HG03039 (cell line): ENCODE measurements around the gene ADGRL3.
"Not testable (repeated sequence)": the region's sequence is repeated elsewhere in the genome, so short reads cannot be mapped to it uniquely, and the experiment has no call there.

Experiments
- ATAC-seq: cut with Tn5 transposase; IDR thresholded peaks from one replicate; pipeline ENCODE4 v1.9.1; 2021; ENCODE audit warnings: mild to moderate bottlenecking, moderate library complexity; ENCODE audit not compliant: unreplicated experiment

The ADGRL3 gene

DNA sequence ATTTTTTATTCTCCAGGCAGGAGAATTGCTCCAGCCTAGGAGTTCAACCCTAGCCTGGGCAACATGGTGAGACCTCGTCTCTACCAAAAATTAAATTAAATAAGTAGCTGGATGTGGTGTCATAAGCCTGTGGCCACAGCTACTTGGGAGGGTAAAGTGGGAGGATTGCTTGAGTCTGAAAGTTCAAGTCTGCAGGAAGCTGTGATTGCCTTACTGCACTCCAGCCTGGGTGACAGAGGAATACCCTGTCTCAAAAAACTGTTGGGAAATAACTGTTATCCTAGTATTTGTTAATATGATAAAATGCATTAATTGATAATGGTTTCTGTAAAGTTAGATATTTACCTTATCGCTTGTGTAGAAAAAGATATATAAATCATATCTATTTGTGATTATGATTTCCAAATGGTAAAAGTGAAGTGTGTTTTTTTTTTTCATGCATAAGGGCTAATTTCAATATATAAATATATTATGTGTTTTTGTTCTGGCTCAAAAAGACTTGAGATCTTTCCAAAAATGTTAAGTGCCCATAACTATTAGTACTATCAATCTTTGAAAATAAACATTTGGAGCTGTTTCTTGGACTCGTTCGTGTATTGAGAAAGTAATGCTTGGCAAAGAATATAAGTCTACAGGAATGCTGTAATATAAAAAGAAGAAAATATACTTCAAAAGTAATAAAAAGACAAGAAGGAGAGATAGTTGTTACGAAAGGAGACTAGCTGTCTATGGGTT lies 396.6 kb downstream of the ADGRL3 start:
- no peak for ATAC-seq

DNA sequence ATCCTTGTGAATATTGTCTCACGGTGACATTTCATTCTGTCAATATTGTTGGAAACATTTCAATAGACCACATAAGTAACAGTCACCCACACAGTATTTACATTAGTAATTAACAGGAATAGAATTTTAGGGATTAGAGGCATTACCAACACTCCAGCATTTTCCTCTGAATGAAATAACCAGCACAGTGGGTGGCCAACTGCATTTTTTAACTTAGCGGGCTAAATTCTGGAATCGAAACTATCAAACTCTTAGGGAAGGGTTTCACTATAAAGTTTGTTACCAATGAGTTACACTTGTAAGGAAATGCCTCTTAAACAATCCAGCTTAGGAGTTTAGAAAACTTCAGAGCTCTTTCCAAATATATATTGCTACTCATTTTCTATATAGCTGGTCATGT lies 403.0 kb downstream of the ADGRL3 start:
- ATAC-seq = no peak

DNA sequence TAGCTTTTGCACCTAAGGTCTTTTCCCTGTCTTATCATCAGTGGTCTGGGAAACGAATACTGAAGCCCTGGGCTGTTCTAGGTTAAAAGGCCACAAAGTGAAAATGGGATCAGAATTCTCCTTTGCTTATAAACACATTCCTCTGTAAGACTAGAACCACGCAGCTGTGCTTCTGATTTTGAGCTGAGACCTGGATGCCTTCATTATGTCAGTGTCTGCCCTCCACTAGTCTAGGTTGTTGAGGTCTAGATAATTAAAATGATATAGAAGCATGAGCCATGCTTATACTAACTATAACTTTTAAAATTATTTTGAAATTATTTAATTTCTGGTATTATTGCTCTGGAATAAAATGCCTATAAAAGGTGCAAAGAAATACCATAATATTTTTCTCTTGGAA lies 403.9 kb downstream of the ADGRL3 start:
- ATAC-seq = no peak

DNA sequence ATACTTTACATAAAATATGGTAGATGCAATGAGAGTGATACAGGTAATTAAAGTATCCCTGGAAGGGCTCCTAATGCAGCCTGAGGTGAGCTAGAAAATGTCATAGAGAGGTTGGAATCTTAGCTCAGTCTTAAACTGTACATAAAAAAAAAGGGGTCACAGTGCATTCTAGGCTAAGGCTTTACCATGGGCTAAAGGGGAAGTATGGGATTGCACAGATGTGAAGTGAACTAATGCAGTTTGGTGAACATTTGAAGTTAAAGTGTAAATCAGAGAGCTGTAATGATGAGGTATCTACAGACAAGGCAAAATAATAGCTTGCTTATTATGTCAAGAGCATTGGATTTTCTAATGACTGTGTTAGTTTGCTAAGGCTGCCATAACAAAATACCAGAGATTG lies 405.9 kb downstream of the ADGRL3 start:
- no peak for ATAC-seq

DNA sequence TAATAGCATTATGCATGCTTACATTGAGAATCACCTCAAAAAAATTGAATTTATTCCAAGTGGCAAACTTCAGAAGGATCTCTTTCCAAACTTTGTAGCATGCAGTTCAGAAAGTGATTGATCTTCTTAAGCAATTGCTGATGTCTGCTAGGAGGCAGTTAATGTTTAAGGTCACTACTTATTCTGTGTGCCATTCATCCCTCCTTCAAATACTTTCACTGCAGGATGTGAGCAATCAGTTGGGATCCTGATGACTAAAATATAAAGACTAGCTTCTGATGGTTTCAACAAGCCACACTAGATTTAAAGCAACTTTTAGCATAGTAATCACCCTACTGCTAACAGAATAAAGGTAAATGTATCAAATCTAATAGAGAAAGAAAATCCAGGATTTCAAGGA lies 414.1 kb downstream of the ADGRL3 start:
- no peak for ATAC-seq

DNA sequence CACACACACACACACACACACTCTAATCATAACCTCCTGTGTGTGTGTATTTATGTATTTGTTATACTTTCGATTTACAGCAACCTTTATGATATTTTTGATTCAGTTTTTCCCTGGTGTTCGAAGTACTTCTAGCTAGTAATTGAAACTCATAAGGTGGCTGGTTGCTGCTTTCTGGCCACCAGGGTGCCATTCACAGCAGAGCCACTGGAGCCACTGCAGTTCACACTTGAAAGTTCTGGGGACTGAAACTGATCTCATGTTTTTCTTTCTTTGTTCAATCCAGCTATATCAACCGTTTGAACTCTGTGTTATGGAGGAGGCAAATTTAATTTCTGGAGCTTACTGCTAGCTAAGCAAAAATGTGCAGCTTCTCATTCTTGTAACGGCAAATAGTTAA lies 419.4 kb downstream of the ADGRL3 start:
- no peak for ATAC-seq

DNA sequence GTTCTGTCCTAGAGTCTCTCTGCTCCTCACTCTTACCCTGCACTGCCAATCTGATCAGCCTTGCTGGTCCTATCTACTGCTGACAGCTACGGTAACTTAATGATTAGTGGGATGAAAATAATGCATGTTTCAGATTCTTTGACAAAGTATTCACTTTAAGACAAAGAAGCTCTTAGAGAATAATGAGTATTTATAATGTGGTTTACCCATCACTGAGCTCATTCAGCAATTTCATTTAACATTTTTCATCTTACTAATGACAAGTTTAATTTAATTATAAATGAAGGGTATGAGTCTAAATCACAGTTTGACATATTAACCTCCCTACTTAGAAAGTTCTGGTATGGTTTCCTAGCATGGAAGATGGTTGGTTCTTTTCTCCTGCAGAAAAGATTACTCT lies 428.2 kb downstream of the ADGRL3 start:
- no peak for ATAC-seq

DNA sequence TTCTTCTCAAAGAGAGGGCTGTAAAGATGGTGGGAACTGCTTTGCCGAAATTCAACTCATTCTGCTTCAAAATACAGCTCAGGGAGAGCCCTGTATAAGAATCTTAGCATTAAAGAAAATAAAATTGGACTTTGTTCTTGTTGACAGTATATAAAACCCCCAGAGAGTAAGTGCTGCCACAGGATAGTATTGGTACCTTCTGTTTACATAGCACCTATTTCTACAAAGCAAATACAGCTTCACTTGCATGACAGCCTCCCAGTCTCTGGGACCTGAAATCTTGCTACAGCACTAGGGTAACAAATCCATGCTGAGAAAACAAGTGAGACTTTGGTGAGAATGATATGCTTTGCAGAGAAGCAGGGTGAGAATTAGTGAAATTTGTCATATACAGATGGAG lies 428.6 kb downstream of the ADGRL3 start:
- ATAC-seq = no peak

DNA sequence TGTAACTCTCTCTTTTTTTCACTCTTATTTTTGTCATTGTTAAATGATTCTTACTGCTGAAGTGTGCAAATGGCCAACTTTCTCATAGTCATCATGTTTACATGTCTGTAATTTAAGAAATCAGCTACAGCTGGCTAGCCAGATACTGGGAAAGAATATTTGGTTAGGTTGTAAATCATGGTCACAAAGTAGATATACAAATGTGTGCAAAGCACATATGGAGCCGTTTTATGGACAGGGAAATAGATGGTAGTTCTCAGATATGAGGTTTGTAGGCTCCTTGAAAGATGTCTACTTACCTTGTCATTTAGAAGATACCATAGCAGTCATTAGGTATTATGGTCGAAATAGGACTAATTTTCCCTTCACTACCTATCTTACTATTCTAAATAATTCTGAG lies 430.4 kb downstream of the ADGRL3 start:
- no peak for ATAC-seq

DNA sequence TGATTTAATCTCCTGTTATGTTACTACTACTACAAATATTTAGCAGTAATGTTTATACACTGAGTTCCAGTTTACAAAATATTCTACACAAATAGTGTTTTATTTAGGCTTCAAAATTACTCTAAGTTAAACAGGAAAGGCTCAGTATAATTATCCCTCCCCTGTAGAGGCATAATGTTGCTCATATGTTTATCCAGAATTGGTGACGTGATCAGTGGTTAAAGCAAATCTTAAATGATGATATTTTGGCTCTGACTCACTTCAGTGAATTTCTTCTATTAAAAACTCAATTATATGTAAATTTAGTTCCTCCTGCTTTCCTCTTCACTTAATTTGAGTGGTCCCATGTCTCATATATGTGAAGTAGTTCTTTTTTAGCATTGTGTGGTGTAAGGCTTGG lies 438.5 kb downstream of the ADGRL3 start:
- ATAC-seq = no peak

DNA sequence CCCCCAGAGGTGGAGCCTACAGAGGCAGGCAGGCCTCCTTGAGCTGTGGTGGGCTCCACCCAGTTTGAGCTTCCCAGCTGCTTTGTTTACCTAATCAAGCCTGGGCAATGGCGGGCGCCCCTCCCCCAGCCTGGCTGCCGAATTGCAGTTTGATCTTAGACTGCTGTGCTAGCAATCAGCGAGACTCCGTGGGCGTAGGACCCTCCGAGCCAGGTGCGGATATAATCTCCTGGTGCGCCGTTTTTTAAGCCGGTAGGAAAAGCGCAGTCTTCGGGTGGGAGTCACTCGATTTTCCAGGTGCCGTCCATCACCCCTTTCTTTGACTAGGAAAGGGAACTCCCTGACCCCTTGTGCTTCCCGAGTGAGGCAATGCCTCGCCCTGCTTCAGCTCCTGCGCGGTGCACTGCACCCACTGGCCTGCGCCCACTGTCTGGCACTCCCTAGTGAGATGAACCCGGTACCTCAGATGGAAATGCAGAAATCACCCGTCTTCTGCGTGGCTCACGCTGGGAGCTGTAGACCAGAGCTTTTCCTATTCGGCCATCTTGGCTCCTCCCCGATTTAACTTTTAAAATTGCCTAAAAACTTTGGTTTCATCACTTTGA lies 446.7 kb downstream of the ADGRL3 start:
- not testable (repeated sequence) for ATAC-seq

DNA sequence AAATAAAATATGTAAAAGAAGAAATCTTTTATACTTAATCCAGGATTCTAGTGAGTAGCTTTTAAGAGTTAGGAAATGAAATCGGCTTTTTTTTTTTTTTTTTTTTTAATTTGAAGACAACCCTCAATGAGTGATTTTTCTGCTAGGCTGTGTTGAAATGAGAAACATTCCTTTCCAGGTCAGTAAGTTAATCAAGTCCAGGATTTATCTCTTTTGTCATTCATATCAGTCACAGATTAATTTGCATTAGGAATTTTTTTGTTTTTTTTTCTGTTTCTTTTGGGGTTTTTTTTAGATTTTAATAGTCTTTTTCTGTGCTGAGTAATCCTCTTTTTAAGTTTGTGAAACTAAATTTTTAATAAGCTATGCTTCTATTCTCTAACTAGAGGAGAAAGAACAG lies 448.1 kb downstream of the ADGRL3 start:
- ATAC-seq = no peak

DNA sequence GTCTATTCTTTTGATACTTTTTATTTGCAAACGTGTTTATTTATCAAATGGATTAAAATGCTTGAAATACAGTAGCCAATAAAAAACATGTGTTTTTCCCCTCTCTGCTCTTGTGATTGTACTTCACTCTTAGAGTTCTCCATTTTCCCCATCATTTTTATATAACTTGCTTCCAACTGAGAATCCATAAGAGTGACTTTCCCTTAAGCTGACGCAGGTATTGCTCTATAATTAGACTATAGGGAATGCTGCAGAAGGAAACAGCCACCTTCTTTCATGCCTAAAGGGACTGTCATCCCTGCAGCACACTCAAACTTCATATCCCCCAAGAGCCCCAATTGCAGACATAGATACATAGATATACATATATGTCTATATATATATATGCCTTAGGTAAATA lies 456.9 kb downstream of the ADGRL3 start:
- no peak for ATAC-seq

DNA sequence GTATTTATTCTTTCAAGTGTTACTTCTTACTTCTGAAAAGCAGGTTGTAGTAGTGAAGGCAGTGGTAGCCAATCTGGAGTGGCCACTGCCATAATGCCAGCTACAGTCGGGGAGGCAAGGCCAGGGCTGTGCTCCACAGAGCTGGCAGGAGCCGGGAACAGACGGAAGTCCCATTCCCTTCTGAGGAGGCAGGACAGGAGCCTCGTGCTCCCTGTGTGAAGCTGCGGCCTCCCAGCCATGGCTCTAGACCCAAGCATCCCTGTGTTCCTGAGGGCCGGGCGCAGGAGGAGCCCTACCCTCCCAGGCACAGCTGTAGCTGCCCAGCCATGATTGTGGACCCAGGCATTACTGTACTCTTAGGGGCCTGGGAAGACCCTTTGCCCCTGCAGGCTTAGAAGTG lies 461.8 kb downstream of the ADGRL3 start:
- ATAC-seq = no peak

DNA sequence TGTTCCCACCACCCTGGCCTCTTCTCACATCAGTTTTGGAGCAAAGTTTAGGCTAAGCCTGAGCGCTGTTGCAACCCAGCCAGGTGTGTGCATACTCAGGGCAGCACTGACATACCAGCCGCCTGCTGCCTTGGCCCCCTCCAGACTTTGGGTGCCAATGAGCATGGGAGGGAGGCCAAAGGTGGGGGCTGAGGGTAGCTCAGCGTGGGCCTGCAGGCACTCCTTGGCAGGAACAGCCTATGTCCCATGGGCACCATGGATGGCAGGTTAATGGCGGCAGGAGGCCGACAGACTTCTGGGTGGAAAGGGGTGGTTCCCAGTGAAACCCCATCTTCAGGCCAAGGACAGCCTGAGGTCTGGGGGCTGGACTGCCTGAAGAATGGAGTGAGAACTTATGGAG lies 462.2 kb downstream of the ADGRL3 start:
- no peak for ATAC-seq

DNA sequence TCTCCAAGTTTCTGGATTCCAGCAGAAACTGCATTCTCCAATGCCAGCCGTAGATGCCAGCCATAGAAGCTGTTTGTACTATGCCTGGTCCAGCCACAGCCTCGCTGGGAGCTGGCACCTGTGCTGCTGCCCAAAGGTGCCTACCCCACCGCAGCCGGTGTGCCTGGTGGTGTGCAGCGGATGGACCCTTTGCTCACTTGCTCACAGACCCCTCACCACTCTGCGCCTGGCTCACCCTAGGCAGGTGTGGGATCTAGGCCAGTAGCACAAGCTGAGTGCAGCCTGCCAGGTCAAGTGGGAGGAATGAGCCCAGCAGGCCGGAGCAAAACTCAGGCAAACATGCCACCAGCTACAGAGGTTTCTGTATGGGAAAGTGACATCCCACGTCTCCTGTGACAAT lies 463.2 kb downstream of the ADGRL3 start:
- no peak for ATAC-seq

DNA sequence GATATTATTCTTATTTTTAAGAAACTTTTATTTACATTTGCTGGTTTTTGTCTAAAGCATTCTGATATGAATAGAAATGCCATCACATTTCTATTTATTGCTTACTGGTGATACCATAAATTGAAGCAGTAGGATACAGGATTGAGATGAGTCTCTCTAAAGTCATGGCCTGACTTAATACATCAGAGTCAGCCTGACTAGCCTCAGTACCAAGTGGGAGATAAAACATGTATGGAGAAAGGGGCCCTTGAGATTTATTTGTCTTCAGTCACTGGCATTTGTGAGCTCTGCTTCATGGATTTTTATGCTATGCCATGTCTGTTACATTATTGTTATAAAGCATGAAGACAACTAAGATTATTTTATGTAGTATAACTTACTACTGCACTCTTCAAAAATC lies 465.5 kb downstream of the ADGRL3 start:
- no peak for ATAC-seq

DNA sequence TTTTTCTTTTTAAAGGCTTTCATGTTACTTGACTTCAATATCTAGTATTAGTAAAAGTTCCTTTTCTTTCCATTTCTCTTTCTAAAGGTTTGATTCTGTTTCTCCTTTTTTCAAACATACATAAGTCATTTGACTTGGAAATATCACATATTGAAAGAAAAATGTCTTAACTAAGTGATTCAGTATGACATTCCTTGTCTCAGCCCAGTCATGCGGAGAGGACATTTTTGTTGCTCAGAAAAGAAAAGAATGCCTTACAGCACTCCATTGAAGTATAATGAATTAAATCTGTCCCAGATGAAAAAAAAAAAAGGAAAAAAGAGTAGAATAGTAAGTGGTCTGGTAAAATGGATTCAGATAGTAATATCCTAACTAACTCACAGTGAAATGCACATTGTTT lies 466.1 kb downstream of the ADGRL3 start:
- ATAC-seq = no peak

DNA sequence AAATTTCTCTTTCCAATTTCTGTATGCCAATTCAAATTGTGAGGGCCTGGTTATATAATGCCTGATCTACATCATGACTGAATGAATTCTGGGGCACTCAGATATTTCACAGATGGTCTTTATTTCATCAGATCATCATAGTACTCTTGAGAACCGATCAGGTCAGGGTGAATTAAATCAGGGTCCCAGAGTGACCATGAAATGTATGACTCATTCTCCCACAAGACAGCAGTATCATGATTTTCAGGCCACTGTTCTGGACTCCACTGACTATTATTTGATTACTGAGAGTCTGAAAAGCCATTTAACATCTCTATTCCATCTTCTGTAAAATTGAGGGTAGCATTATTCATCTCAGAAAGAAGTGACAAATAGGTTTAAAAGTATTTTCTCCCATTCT lies 471.5 kb downstream of the ADGRL3 start:
- no peak for ATAC-seq

DNA sequence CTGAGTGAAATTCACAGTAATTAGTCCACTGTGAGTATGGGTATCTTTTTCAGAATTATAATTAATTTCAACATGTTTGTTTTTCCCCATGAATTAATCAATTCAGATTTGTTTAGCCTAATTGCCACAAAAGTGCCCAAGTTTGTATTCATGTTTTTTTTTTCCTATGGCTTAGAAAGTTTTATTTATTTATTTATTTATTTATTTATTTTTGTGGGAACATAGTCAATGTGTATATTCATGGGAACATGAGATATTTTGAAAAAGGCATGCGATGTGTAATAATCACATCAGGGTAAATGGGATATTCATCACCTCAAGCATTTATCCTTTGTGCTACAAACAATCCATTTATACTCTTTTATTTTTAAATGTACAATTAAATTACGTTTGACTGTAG lies 475.3 kb downstream of the ADGRL3 start:
- no peak for ATAC-seq

DNA sequence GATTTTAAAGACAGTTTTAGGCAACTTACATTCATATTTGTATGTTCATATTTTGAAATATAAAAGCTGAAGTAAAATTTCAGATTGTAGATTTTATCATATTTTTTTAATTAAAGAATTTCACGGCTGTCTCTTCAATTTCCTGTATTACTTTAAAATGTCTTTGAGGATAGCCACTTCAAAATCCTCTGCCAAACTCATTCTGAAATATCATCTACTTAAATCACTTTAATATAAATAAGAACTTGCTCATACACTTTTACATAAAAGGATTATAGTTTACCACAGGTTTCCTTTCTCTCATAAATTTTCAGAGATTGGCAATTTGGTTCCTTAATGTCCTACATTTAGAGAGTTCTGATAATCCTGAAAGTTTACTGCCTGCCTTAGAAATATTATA lies 478.2 kb downstream of the ADGRL3 start:
- no peak for ATAC-seq

DNA sequence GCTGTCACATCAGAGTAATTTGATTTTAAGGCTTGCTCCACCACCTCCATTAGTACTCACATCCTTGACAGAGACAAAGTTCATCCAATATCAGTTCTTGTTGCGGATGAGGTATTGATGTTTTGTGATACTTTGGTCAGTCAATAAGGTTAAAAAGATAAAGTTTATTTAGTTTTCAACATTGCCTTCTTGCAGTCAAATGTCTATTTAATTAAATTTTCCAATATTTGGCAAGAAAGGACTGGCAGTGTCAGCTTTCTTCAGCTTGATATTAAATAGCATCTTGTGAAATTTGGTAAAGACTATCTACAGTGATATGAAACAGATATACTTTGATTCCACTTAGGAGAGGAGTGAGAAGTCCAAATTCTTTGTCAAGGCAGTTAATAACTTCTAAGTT lies 493.4 kb downstream of the ADGRL3 start:
- no peak for ATAC-seq

DNA sequence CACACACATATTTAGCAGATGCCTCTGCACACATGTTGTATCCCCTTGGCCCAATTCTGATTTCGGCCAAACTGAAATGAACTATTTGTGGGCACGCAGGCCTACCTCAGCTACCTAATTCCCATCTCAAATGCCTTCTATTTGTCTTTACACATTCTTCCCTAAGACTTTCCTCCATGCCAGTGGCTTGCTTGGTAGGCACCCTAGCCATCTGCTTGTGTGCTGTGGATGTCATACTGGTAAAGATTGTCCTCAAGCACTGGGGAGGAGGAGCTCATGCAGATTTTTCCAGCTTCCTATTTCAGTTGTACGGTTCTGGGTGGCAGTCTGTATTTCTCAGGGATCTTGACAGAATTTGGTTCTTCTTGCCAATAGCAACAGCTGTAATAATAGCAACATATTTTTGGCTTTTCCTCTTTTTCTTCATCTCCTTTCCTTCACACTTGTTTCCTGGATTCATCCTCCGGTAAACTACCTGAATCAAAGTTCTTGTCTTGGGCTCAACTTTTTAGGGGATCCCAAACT lies 514.3 kb downstream of the ADGRL3 start:
- no peak for ATAC-seq
